GM10248 (cell line): ENCODE measurements around the gene BAIAP2L1.

Experiments
- CTCF ChIA-PET: fragments of 300-600 bp; sonication (Branson Sonifier 250); formaldehyde crosslinking; extraction: SDS; loops from one replicate; lab custom pipeline; 2021; ENCODE audit warnings: antibody characterized with exemption; lab: Yijun Ruan, JAX
- POLR2A ChIA-PET: fragments of 350-650 bp; sonication (Branson Sonifier 250); formaldehyde crosslinking; extraction: SDS; loops from one replicate; lab custom pipeline; 2020; ENCODE audit warnings: antibody characterized with exemption; lab: Yijun Ruan, JAX
- DNase-seq: peaks from one replicate; pipeline ENCODE4 v3.0.0; 2012; ENCODE audit errors: extremely low spot score
- CTCF ChIP-seq: IDR thresholded peaks from 2 replicates; pipeline ENCODE4 v1.5.1; 2012; ENCODE audit warnings: mild to moderate bottlenecking, low read depth; ENCODE audit errors: extremely low read depth, missing control alignments, control extremely low read depth

The BAIAP2L1 gene

GRCh38 chr7:98296833-98297232 is 104.1 kb downstream of the BAIAP2L1 start:
- no peak for DNase-seq
- CTCF ChIA-PET: interaction anchor here (1.8 to 4.7 kb wide), 2 partner anchors 105 kb away, joined by 8 to 54 read pairs; partner anchors contain the start of gene BAIAP2L1
- POLR2A ChIA-PET: no interaction called here
- TF ChIP-seq CTCF: no peak

GRCh38 chr7:98295467-98296192 is 105.3 kb downstream of the BAIAP2L1 start:
- TF ChIP-seq CTCF: no peak
- CTCF ChIA-PET: interaction anchor here (1.2 to 4.7 kb wide), 6 partner anchors 14 to 450 kb away, joined by 3 to 54 read pairs (median 4); partner anchors contain the start of gene BAIAP2L1
- no peak for DNase-seq
- POLR2A ChIA-PET: no interaction called here

DNA sequence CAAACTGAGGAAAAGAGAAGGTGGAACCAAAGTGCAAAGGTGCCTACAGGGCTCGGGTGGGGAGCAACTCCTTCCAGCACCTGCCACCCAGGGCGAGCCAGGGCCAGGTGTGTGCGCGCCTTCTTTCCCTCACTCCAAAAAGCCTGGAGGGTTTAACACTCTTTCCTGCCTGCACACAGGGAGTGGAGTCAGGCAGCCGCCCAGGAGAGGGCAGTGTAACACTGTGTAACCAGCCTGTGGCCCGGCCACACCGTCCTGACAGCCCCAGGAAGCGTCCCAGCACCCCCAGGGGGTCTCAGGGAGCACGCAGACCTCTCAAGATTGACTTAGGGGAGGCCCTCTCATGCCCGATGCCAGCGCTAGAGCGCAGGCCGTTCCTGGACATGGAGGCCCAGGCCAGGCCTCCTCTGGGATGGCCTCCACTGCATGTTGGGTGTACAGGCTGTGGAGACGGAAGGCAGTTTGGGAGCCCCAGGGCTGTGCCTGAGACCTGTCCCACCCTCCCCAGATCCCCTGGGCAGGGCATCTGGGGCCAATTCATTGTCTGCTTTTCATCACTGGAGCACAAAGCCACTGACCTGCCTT is 106.0 kb downstream of the BAIAP2L1 start:
- CTCF ChIA-PET: interaction anchor here (0.7 to 4.7 kb wide), 21 partner anchors 8 to 547 kb away, joined by 3 to 54 read pairs (median 3); partner anchors contain the start of gene BAIAP2L1

GRCh38 chr7:98294326-98294725 is 106.6 kb downstream of the BAIAP2L1 start:
- no peak for TF ChIP-seq CTCF
- CTCF ChIA-PET: interaction anchor here (0.7 to 4.7 kb wide), 20 partner anchors 9 to 547 kb away, joined by 3 to 54 read pairs (median 4); partner anchors contain the start of gene BAIAP2L1
- no peak for DNase-seq
- POLR2A ChIA-PET: no interaction called here

More for the DNA sequence above, 106.0 kb downstream of the BAIAP2L1 start:
- peak; percentile 70 for TF ChIP-seq CTCF
- POLR2A ChIA-PET: interaction anchor here (0.5 kb wide), 1 partner anchor 434 kb away, joined by 12 read pairs; no protein-coding TSS in a partner anchor
- peak; percentile 80 for DNase-seq

DNA sequence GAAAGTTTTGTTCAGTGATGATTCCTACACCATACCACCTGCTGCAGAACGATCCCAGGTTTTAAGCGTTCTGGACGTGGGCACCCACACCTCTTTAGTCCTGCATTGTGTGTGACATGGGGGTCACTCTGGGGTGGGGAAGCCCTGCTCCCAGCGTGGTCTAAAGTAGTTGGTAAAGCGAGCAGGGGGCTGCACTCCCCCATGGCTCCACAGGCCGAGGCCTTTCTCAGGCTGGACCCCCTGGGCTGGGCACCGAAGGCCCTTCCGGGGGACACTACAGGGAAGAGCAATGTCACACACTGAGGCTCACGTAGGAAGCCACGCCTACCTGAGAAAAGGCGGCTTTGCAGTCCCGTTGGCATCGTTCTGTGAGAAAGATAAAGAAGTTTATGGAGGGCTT is 107.1 kb downstream of the BAIAP2L1 start:
- CTCF ChIA-PET: interaction anchor here (0.8 to 4.7 kb wide), 12 partner anchors 8 to 548 kb away, joined by 3 to 54 read pairs (median 4); partner anchors contain the start of gene BAIAP2L1
- POLR2A ChIA-PET: no interaction called here
- TF ChIP-seq CTCF: no peak
- no peak for DNase-seq

DNA sequence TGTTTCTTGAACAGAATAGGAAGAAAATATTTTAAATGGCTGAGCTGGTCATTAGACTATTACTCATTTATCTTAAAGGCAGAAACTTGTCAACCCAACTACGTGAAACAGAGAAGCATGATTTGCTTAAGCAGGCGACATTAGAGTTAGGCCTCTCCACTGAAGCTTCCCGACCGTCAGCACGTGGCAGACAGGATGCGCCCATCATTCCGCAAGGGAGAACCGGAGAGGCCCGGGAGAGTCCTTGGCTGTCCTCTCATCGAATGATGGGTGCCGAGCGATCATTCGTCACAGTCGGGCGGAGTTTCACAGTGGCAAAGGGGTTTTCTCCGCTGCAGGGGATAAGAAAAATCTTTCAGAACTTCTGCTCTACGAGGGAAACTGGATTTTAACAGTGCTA is 107.6 kb downstream of the BAIAP2L1 start:
- no peak for DNase-seq
- no peak for TF ChIP-seq CTCF
- POLR2A ChIA-PET: no interaction called here
- CTCF ChIA-PET: interaction anchor here (0.6 to 4.7 kb wide), 5 partner anchors 10 to 548 kb away, joined by 3 to 54 read pairs (median 8); partner anchors contain the start of gene BAIAP2L1
